ENCODE data around the gene PAX9.
A peak's percentile ranks its signal among the peaks of the same experiment; 100 is the strongest.

PAX9 gene

GRCh38 chr14:36655571-36655962 lies 6.1 kb upstream of the PAX9 start:
- H3K4me3 ChIP-seq (ENCODE audit: low read depth, low read length) = no peak overlapping the region
- DNase-seq (ENCODE audit: low read depth) = no peak

- H3K4me3 ChIP-seq (ENCODE audit: low read depth, low read length) = no peak overlapping the region
- DNase-seq (ENCODE audit: low read depth) = no peak
Observed at GRCh38 chr14:36655963-36656686, 5.5 kb upstream of the PAX9 start.

GRCh38 chr14:36656687-36657398 lies 4.8 kb upstream of the PAX9 start:
- no peak for DNase-seq (ENCODE audit: low read depth)
- H3K4me3 ChIP-seq (ENCODE audit: low read depth, low read length) = peak overlapping the region; percentile 13

GRCh38 chr14:36657399-36658122 lies 4.1 kb upstream of the PAX9 start:
- H3K4me3 ChIP-seq (ENCODE audit: low read depth, low read length) = peak overlapping the region; percentile 13

GRCh38 chr14:36658123-36659009 lies 3.3 kb upstream of the PAX9 start:
- no peak for DNase-seq (ENCODE audit: low read depth)
- no peak overlapping the region for H3K4me3 ChIP-seq (ENCODE audit: low read depth, low read length)

More at GRCh38 chr14:36657399-36658122, 4.1 kb upstream of the PAX9 start:
- no peak for DNase-seq (ENCODE audit: low read depth)

- no peak overlapping the region for H3K4me3 ChIP-seq (ENCODE audit: low read depth, low read length)
- DNase-seq (ENCODE audit: low read depth) = no peak
Observed at GRCh38 chr14:36659010-36659821, 2.4 kb upstream of the PAX9 start.

- no peak overlapping the region for H3K4me3 ChIP-seq (ENCODE audit: low read depth, low read length)
- DNase-seq (ENCODE audit: low read depth) = no peak
Observed at GRCh38 chr14:36659822-36660735, 1.6 kb upstream of the PAX9 start.

GRCh38 chr14:36660736-36661505 lies 739 bp upstream of the PAX9 start:
- DNase-seq (ENCODE audit: low read depth) = no peak
- H3K4me3 ChIP-seq (ENCODE audit: low read depth, low read length) = peak overlapping the region; percentile 52

GRCh38 chr14:36662258-36662542 lies 540 bp downstream of the PAX9 start:
- DNase-seq (ENCODE audit: low read depth) = no peak
- peak overlapping the region; percentile 52 for H3K4me3 ChIP-seq (ENCODE audit: low read depth, low read length)

- peak overlapping the region; percentile 52 for H3K4me3 ChIP-seq (ENCODE audit: low read depth, low read length)
- no peak for DNase-seq (ENCODE audit: low read depth)
Observed at GRCh38 chr14:36662543-36663403, 1.1 kb downstream of the PAX9 start.

GRCh38 chr14:36663404-36664321 lies 2.0 kb downstream of the PAX9 start:
- DNase-seq (ENCODE audit: low read depth) = no peak
- peak overlapping the region; percentile 52 for H3K4me3 ChIP-seq (ENCODE audit: low read depth, low read length)

- DNase-seq (ENCODE audit: low read depth) = no peak
- H3K4me3 ChIP-seq (ENCODE audit: low read depth, low read length) = no peak overlapping the region
Observed at GRCh38 chr14:36664322-36665193, 2.9 kb downstream of the PAX9 start.

- no peak for DNase-seq (ENCODE audit: low read depth)
- H3K4me3 ChIP-seq (ENCODE audit: low read depth, low read length) = no peak overlapping the region
Observed at GRCh38 chr14:36665887-36666415, 4.3 kb downstream of the PAX9 start.

Data from skeletal muscle cell (primary cell).